ENCODE data around the gene EIF4EBP2. TPM values are rescaled to one million over a fixed set of nuclear protein-coding genes. Genes with fewer than 3 reads are reported as not detected.

Gene EIF4EBP2
- 70.7 and 75.3 TPM in 2 replicates for total RNA-seq
- 40.0 TPM for polyA plus RNA-seq (2012)

DNA sequence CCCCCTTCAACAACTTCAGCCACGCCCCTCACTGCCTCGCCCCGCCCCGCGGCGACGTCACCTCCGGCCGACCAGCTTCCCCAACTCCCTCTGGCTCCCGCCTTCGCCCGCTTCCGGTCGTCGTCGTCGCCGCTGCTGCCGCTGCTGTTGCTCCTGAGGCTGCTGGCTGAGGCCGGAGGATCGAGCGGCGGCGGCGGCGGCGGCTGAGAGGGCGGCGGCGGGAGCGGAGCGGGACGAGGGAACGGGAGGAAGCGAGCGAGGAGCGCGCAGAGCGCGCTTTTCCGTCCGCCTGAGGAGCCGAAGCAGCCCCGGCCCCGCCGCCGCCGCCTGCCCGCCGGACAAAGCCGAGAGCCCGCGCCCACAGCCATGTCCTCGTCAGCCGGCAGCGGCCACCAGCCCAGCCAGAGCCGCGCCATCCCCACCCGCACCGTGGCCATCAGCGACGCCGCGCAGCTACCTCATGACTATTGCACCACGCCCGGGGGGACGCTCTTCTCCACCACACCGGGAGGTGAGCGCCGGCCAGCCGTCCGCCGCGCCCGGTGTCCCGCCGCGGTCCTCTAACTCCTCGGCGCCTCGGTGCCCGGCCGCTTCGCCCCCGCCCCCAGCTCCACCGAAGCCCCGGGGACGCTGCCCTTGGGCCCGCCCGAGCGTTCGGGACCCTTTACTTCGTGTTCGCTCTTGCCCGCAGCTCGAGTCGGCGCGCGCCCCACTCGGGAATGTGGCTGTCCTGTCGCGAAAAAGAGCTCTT, at the start of gene EIF4EBP2:
Gene EIF4EBP2, plus strand, starts transcription at position 110 of the 751 bp plus-strand sequence. Its CDS starts 257 bp downstream, at position 367.
- DNase-seq (ENCODE audit: low read depth), result peak; percentile 96

DNA sequence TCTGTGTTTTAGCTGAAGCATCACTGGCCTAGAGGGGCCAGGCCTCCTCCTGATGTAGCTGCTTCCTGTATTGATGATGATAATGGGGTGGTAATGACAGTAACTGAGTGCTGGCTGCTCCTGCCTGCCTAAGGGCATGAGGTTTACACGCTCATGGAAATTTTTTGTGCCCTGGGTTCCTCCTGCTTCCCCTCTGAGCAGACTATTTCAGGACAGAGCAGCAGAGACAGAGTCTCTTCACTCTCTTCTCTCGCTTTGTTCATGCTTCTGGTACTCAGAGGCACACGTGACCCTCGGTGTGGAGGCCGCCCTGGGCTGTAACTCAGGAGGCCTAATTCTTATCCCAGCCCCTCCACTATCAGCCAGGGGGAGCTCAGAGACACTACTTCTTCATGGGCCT, 49.4 kb upstream of the EIF4EBP2 start:
- DNase-seq (ENCODE audit: low read depth), result no peak

- DNase-seq (ENCODE audit: low read depth), result no peak
Observed at GRCh38 chr10:70355051-70356021, 48.6 kb upstream of the EIF4EBP2 start.

DNA sequence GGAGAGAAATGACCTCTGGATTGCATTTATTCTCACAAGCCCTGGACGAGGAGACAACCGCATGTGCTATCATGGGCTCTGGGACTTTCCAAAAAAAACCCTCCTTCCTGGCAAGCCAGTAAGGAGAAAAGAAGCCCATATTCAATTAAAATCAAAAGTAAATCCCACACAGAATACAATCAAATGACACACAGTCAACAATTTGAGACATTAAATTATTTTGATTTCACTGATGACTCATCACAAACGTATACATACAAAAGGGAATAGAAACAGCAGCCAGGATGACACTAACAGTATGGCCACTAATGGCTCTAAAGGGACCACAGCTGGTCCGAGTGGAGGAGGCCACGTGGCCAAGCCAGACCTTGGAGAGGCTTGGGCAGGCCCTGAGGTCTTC, 46.4 kb upstream of the EIF4EBP2 start:
- DNase-seq (ENCODE audit: low read depth), result no peak

DNA sequence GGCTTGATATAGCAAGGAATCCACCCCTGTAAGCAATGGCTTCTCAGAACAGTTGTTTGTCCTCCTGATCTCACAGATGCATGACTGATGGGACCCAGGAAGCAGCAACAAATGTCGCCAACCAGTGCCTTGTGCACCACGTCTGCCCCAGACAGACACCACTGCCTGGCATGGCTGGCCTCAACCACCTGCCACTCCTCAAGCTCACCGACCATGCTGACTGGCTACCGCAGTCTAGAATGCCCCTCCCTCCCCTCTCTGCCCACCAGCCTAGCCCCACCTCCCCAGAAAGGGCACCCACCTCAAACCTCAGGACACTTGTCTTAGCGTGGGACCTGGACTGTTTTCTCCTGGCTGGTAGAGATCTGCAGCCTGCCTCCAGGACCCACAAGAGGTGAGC, 45.5 kb upstream of the EIF4EBP2 start:
- DNase-seq (ENCODE audit: low read depth), result peak; percentile 77

DNA sequence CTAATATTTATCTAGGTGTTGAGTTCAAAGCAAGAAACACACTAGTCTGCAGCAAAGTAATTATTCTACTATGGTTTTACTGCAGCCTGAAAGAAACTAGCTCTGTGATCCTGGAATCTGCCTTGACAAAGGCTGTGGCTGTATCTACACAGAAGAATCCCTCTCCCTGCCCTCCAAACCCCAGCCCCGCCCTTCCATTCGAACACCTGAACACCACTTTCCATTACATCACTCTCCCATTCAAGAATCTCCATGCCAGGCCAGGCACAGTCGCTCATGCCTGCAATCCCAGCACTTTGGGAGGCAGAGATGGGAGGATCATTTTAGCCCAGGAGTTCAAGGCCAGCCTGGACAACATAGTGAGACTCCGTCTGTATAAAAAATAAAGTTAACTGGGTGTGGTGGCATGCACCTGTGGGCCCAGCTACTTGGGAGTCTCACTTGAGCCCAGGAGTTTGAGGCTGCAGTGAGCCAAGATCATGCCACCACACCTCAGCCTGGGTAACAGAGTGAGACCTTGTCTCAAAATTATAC, 44.9 kb upstream of the EIF4EBP2 start:
- DNase-seq (ENCODE audit: low read depth), result no peak

- DNase-seq (ENCODE audit: low read depth), result no peak
Observed at GRCh38 chr10:70360215-70360614, 43.7 kb upstream of the EIF4EBP2 start.

- no peak for DNase-seq (ENCODE audit: low read depth)
Observed at GRCh38 chr10:70362328-70362727, 41.6 kb upstream of the EIF4EBP2 start.

- no peak for DNase-seq (ENCODE audit: low read depth)
Observed at GRCh38 chr10:70363292-70363691, 40.7 kb upstream of the EIF4EBP2 start.

DNA sequence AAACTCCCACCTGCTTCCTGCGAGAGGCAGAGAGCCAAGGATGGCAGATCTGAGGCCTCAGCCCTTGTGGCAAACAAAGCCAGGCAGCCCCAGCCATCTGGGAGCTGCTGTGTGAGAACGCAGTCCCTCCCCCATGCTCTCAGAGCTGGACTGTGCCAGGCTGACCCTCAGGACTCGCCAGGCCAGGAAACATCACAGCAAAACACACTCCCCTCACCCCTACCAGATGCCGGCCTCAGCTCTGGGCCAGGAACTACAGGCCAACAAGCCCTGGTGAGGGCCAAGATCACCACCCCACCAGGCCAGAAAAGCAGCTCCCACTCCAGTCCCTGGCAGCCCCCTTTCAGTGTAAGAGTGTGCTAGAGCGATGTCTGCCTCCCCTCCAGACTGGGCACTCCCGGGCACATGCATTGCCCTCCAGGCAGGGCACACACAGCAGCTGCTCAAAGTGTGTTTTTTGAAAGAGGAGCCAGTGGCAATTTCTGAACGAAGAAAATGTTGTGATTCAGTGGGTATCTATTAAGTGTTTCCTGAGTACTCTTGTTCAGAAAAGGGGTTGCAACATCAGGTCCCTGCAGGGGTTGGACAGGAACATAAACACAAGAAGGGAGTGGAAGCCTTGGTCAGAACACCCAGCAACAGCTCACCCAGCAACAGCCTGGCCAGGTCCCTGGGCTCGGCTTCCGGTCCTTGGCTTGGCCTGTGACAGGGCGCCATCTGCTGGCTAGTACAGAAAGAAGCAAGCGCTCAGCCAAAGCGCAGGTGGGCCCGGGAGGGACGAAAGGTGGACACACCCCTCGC, 39.8 kb upstream of the EIF4EBP2 start:
- peak; percentile 87 for DNase-seq (ENCODE audit: low read depth)

DNA sequence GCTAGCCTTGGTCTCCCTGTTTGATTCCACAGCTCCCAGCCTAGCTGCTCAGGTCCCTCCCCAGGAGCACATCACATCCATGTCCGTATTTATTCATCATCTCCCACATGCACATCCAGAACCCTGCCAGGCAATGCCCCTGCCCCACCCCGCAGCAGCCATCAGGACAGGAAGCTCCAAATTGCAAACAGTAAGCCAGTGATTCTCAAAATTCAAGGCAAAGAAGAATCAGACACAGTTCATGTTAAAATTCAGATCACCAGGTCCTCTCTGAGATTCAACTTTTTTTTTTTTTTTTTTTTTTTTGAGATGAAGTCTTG, 39.2 kb upstream of the EIF4EBP2 start:
- DNase-seq (ENCODE audit: low read depth), result no peak

DNA sequence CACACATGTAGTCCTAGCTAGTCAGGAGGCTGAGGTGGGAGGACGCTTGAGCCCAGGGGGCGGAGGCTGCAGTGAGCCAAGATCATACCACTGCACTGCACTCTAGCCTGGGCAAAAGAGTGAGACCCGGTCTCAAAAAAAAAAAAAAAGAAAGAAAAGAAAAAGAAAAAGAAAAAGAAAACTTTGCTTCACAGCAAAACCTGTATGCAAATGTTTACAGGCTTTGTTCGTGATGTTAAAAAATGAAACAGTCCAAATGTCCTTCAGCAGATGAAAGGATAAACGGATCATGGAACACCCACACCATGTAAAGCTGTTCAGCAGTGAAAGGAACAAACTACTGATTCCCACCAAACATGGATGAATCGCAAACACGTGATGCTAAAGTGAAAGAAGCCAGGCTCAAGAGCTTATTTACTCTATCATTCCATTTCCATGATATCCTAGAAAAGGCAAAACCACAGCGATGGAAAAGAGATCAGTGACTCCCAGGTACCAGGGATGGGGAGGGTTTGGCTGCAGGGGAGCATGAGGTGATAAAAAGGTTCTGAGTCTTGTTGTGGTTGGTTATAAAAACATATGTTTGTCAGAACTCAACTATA, 36.6 kb upstream of the EIF4EBP2 start:
- DNase-seq (ENCODE audit: low read depth), result no peak

GRCh38 chr10:70368774-70369482, 35.0 kb upstream of the EIF4EBP2 start:
- no peak for DNase-seq (ENCODE audit: low read depth)

- DNase-seq (ENCODE audit: low read depth), result no peak
Observed at GRCh38 chr10:70369498-70370018, 34.4 kb upstream of the EIF4EBP2 start.

DNA sequence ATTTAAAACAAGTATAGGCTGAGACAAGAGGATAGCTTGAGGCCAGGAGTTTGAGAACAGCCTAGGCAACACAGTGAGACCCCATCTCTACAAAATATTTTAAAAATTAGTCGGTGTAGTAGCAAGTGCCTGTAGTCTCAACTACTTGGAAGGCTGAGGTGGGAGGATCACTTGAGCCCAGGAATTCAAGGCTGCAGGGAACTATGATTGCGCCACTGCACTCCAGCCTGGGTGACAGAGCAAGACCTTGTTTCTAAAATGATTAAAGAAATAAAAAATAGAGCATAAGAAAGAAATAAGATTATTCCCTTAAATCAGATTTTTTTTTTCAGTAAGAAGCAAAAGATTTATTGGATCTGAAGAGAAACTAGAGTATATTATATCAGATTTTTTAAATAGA, 33.2 kb upstream of the EIF4EBP2 start:
- DNase-seq (ENCODE audit: low read depth), result no peak

DNA sequence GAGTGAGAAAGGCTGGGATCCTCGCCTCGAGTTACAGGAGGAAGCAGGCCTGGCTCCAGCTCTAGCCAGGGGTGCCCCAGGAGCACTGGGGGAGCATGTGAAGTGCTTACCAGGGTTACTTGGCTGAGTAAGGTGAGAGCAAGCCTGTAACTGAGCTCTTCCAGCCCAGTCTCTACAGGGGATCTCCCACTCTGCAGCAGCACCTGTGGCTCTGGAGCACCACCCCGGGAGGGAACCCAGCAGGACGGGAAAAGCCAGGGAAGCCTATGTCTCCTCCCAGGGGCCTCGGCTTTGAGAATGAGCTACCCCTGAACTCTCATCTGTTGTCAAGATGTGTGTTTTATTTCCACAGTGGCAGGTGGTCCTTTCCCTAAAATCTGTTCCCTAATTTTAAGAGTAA, 32.1 kb upstream of the EIF4EBP2 start:
- DNase-seq (ENCODE audit: low read depth), result no peak

GRCh38 chr10:70374775-70375614, 28.9 kb upstream of the EIF4EBP2 start:
- no peak for DNase-seq (ENCODE audit: low read depth)

DNA sequence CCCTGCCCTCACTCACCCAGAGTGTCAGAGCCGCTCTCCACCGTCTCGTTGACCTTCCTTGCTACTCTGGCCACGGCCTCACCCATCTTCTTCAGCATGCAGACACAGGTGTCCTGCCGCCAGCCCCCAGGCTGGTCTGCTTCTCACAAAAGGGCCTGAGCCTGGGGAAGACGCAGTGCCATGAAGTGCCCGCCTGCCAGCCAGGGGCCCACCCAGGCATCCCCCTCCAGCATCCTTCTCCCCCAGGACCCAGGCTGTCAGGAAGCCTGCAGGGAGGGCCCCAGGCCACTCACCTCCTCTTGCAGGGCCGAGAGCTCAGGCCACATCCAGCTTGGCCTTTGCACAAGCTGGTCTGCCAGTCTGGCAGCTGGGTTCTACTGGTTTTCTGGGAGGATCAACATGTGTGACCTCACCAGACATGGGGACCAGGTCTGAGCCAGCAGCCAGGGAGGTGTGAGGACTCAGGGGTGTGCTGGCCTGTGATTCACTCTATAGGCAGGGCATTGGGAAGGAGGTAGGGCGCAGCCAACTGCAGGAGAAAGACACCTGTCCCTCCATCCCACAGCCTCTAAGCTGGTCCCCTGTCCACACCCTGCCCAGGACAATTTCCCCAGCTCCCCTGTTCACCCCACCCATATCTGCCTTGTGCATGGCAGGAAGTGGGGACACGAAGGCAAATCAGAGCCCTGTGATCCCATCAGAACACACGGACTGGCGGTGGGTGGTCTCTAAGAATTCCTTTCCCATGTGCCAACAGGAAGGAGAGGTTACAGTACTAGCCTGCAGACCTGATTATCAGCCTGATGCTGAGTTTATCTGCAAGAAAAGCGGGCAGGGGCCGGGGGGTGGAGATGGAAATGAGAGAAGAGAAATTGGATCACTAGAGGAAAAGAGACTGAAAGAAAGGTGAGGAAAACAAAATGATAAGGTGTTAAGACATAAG, 27.2 kb upstream of the EIF4EBP2 start:
- DNase-seq (ENCODE audit: low read depth), result no peak

Data from myocyte (in vitro differentiated cells).